ENCODE data around the gene SIGLEC15.
"Not testable (repeated sequence)": the region's sequence is repeated elsewhere in the genome, so short reads cannot be mapped to it uniquely, and the experiment has no call there.

The SIGLEC15 gene

GRCh38 chr18:45845410-45845809 lies 19.9 kb downstream of the SIGLEC15 start:
- H3K4me3 ChIP-seq (ENCODE audit: low read length), result no peak overlapping the region
- TF ChIP-seq CTCF (conservative IDR thresholded peaks at IDR 0.05; ENCODE audit: low read depth, low read length), result no peak
- no peak for DNase-seq (ENCODE audit: low read depth)

DNA sequence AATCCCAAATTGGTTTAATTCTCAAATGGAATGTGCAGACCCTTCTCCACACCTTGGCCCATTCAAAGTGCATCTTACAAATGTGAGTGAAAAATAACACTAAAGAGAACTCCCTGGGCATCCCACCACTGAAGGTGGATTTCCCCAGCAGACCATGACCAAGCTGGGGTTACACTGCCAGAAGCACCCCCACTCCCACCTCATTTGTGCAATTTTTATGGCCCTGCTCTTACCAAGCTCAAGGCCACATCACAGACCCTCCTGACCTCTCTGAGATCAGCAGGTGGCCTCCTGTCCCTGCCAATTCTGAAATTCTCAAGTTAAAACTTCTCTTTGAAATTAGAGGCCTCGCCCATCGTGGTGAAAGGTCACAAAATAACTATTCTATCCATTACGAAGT lies 21.6 kb downstream of the SIGLEC15 start:
- H3K4me3 ChIP-seq (ENCODE audit: low read length), result no peak overlapping the region
- DNase-seq (ENCODE audit: low read depth), result no peak
- TF ChIP-seq CTCF (conservative IDR thresholded peaks at IDR 0.05; ENCODE audit: low read depth, low read length), result no peak

GRCh38 chr18:45848643-45849042 lies 23.2 kb downstream of the SIGLEC15 start:
- DNase-seq (ENCODE audit: low read depth); H3K4me3 ChIP-seq (ENCODE audit: low read length): not testable (repeated sequence)

DNA sequence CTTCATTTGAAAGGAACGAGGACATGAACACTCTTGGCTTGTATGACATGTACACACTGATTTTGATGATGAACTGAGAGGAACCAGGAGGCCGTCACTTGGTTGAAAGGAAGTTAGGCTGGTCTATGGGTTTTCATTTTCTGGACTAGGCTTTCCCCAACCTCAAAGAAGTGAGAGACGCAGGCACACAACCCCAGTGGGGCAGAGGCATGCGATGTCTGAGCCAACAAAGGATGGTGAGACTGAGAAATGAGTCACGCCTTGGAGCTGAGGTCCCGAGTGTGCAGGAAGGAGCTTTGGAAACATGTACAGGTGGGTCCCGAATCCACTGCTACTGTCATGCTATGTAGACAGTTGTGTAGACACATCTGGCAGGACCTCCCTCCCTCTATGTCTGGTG lies 24.1 kb downstream of the SIGLEC15 start:
- no peak overlapping the region for H3K4me3 ChIP-seq (ENCODE audit: low read length)
- no peak for TF ChIP-seq CTCF (conservative IDR thresholded peaks at IDR 0.05; ENCODE audit: low read depth, low read length)
- no peak for DNase-seq (ENCODE audit: low read depth)

DNA sequence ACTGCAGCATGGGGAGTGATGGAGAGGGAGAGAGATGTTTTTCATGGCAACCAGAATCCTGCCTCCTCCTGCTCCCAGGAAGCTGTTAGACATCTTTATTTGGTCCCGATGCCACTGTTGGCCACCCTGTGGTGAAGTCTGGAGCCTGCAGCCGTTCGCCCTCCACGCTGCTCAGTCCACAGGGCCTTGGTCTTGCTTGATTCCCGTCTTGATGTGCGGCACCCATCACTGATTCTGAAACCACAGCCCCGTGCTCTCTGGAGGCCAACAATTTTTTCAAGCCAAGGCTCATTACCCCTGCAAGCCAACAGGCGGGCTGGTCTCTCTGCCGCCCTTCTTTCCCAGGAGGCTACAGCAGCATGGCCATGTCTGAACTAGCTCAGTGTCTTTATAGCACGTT lies 24.5 kb downstream of the SIGLEC15 start:
- no peak overlapping the region for H3K4me3 ChIP-seq (ENCODE audit: low read length)
- no peak for DNase-seq (ENCODE audit: low read depth)
- peak; percentile 58 for TF ChIP-seq CTCF (conservative IDR thresholded peaks at IDR 0.05; ENCODE audit: low read depth, low read length)

GRCh38 chr18:45851161-45851925 lies 25.9 kb downstream of the SIGLEC15 start:
- DNase-seq (ENCODE audit: low read depth), result no peak
- H3K4me3 ChIP-seq (ENCODE audit: low read length), result no peak overlapping the region
- TF ChIP-seq CTCF (conservative IDR thresholded peaks at IDR 0.05; ENCODE audit: low read depth, low read length), result no peak

DNA sequence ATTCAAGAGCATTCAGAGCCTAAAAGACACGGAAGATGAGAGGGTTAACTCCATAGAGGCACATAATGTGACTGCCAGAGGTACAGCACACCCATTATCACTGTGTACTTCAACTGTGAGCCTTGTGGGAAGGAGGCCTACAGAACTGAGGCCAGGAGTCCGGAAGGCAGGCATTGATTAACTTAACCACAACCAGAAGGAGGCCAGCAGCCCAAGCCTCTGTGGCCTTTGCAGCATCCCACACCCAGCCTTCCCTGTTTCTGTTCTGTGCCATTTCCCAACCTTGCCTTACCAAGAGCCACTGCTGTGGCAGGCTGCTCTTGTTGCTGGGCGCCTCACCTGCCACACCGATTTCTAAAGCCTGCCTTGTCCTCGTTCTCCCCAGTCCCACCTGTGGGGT lies 27.2 kb downstream of the SIGLEC15 start:
- no peak for TF ChIP-seq CTCF (conservative IDR thresholded peaks at IDR 0.05; ENCODE audit: low read depth, low read length)
- no peak overlapping the region for H3K4me3 ChIP-seq (ENCODE audit: low read length)
- DNase-seq (ENCODE audit: low read depth), result no peak

Measured in retinal pigment epithelial cell (primary cell).